Stomach (tissue), 9 donors: ENCODE measurements around the gene RBBP8NL. TPM values are rescaled to one million over a fixed set of nuclear protein-coding genes. Genes with fewer than 3 reads are reported as not detected.

ENCODE experiments used
- DNase-seq, 2 donors: peaks; one replicate each; pipeline versions ENCODE4 v3.0.0 to v3.0.0-alpha.2; 2013 to 2019
- H3K27ac ChIP-seq, 5 donors: fragments of 200-600 bp in 4 of 5; sonication (generic) in 4 of 5; one replicate each; pipeline ENCODE4 v1.5.1; 2013 to 2019; ENCODE audit warnings: mild to moderate bottlenecking in 1 of 5, moderate library complexity in 1 of 5
- H3K27me3 ChIP-seq, 3 donors: fragments of 200-600 bp; sonication (generic); one replicate each; pipeline ENCODE4 v1.5.1; 2017 to 2019; ENCODE audit warnings: mixed run types in 1 of 3
- H3K36me3 ChIP-seq, 4 donors: fragments of 200-600 bp; sonication (generic); 1 replicate in 3 of 4; 2 replicates in 1 of 4; pipeline ENCODE4 v1.5.1; 2016 to 2019
- H3K4me1 ChIP-seq, 4 donors: fragments of 200-600 bp; sonication (generic); one replicate each; pipeline ENCODE4 v1.5.1; 2016 to 2019
- H3K4me3 ChIP-seq, 4 donors: fragments of 200-600 bp; sonication (generic) in 3 of 4; one replicate each; pipeline ENCODE4 v1.5.1; 2016 to 2019; ENCODE audit warnings: mild to moderate bottlenecking in 1 of 4
- H3K9me3 ChIP-seq, 4 donors: fragments of 200-600 bp; sonication (generic); one replicate each; pipeline ENCODE4 v1.5.1; 2016 to 2019
- EP300 ChIP-seq: sonication (generic); formaldehyde crosslinking; IDR thresholded peaks from one replicate; pipeline ENCODE4 v1.6.1; 2017; ENCODE audit warnings: antibody characterized with exemption
- POLR2A ChIP-seq, 4 donors: fragments of 450-650 bp; IDR thresholded peaks; one replicate each; pipeline ENCODE4 v1.6.1; 2016; ENCODE audit warnings: antibody characterized with exemption in 4 of 4, control low read depth in 2 of 4, mild to moderate bottlenecking in 1 of 4, moderate library complexity in 1 of 4
- POLR2AphosphoS5 ChIP-seq, 3 donors: sonication (generic); formaldehyde crosslinking; IDR thresholded peaks; one replicate each; pipeline ENCODE4 v1.6.1; 2016; ENCODE audit warnings: antibody characterized with exemption in 3 of 3
- WGBS, 5 donors: extraction: QIAGEN DNeasy Blood & Tissue Kit in 3 of 5; methylation state at CpG; one replicate each; pipeline versions ENCODE4 v1.1.5 to v1.1.7; 2013 to 2018; 5-methylcytosine and 5-hydroxymethylcytosine counted together
- intact Hi-C: fragments of 100-400 bp; cut with DNase I; formaldehyde crosslinking; loops from one replicate; pipeline ENCODE4 v1.15.1; 2023; ENCODE audit warnings: low total_unique reads
- polyA plus RNA-seq, 3 donors: library from polyadenylated mRNA; stranded (reverse); fragments of 200-250 nt; gene quantifications; one replicate each; pipeline ENCODE4 v1.2.3, GENCODE V29; 2013
- total RNA-seq, 5 donors: library from RNA; depleted of rRNA; stranded (reverse); fragments of >200 nt; gene quantifications; one replicate each; pipeline versions ENCODE4 v1.1.0 to v1.2.3, GENCODE V29; 2014 to 2016
- TF ChIP-seq, protein P1 (sequence below), 7 experiments: fragments of 450-650 bp in 4 of 7; fragments of 200-600 bp in 3 of 7; sonication (generic) in 3 of 7; IDR thresholded peaks; one replicate each; pipeline ENCODE4 v1.5.1; 2016 to 2019; ENCODE audit warnings: antibody characterized with exemption in 7 of 7, control low read depth in 2 of 7, mild to moderate bottlenecking in 1 of 7
- donor health status: healthy with polysubstance abuse.
- donor health status: Bipolar disorder and iron deficiency.
- donor health status: healthy.

RBBP8NL gene
- total and polyA plus RNA-seq, 8 donors, result 0.45 to 8.0 (median 2.2) TPM; not detected in 2

GRCh38 chr20:62472138-62472940 is 45.0 kb upstream of the RBBP8NL start:
- DNase-seq, result no peak
- H3K27me3 ChIP-seq, result peaks cover 12 to 90% (median 31%) of the 10 kb centered on the region in 3 donors
- H3K36me3 ChIP-seq, result no peaks in the 10 kb centered on the region
- peak overlapping the region; percentile 48 to 59 (median 52) for H3K4me3 ChIP-seq
- intact Hi-C loops, result no loop called here
- no peaks in the 10 kb centered on the region for H3K9me3 ChIP-seq
- WGBS, 5 donors, result 29 to 52% (median 49%) methylated on average over 13 to 23 of the region's 23 CpGs
- peaks cover 13 to 50% (median 44%) of the 10 kb centered on the region in 4 donors for H3K4me1 ChIP-seq
- TF ChIP-seq POLR2A (IDR thresholded peaks at IDR 0.05), result no peak
- TF ChIP-seq EP300, result no peak
- TF ChIP-seq, protein P1, sequence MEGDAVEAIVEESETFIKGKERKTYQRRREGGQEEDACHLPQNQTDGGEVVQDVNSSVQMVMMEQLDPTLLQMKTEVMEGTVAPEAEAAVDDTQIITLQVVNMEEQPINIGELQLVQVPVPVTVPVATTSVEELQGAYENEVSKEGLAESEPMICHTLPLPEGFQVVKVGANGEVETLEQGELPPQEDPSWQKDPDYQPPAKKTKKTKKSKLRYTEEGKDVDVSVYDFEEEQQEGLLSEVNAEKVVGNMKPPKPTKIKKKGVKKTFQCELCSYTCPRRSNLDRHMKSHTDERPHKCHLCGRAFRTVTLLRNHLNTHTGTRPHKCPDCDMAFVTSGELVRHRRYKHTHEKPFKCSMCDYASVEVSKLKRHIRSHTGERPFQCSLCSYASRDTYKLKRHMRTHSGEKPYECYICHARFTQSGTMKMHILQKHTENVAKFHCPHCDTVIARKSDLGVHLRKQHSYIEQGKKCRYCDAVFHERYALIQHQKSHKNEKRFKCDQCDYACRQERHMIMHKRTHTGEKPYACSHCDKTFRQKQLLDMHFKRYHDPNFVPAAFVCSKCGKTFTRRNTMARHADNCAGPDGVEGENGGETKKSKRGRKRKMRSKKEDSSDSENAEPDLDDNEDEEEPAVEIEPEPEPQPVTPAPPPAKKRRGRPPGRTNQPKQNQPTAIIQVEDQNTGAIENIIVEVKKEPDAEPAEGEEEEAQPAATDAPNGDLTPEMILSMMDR (IDR thresholded peaks at IDR 0.05), result no peak
- TF ChIP-seq POLR2AphosphoS5 (IDR thresholded peaks at IDR 0.05), result no peak
- H3K27ac ChIP-seq, result peak overlapping the region; percentile 83 to 92 (median 84)

DNA sequence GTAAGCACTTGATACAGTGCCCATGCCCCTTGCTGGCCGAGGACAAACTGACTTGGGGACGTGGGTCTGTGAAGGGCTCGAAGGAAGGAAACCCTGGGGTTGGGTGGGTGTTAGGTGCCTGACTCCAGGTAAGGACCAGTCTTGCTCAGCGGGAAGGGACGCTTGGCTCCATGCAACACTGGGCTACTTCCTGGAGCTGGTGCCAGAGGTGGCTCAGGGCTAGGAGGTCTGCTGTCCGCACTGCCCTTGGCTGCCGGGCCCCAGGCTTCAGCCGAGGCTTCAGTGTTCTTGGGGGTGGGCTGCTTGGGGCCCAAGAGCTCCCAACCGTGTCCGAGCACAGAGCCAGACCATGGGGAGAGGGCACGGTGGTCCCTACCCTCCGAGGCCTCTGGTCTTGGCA is 43.1 kb upstream of the RBBP8NL start:
- 43 to 65% (median 59%) methylated on average over 6 to 12 of the region's 12 CpGs for WGBS, 5 donors
- peaks cover under 1 to 39% (median 29%) of the 10 kb centered on the region in 4 donors for H3K4me1 ChIP-seq
- peaks cover 0 to 13% (median 8%) of the 10 kb centered on the region in 4 donors for H3K36me3 ChIP-seq
- H3K4me3 ChIP-seq, result no peak overlapping the region
- peak overlapping the region in 4 of 5 donors; percentile 12 to 56 (median 34) for H3K27ac ChIP-seq
- intact Hi-C loops, result no loop called here
- no peak for TF ChIP-seq EP300
- TF ChIP-seq, protein P1 (IDR thresholded peaks at IDR 0.05), result no peak
- no peak for TF ChIP-seq POLR2A (IDR thresholded peaks at IDR 0.05)
- TF ChIP-seq POLR2AphosphoS5 (IDR thresholded peaks at IDR 0.05), result peak in 2 of 3 donors; percentile 15 to 37
- H3K9me3 ChIP-seq, result no peaks in the 10 kb centered on the region
- peaks cover 8 to 73% (median 19%) of the 10 kb centered on the region in 3 donors for H3K27me3 ChIP-seq
- peak in 1 of 2 donors; percentile 80 for DNase-seq

DNA sequence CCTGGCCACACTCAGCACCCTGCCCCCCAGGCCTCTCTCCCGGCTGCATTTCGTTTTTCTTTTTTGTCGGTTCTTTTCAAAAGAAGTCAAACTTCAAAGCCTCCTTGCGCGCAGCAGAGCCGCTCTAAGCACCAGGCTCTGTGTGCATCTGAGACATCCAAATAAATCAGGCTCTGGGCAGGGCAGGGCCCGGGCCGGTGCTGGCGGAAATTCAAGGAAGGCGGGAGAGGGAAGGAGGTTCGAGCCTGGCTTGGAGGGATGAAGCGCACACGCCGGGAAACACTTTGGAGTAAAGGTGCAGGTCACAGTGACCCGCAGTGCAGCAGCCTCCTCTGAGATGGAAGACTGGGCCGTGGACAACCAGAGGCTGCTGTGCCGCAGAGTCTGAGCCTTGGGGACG is 42.7 kb upstream of the RBBP8NL start:
- peaks cover 0 to 17% (median 13%) of the 10 kb centered on the region in 4 donors for H3K36me3 ChIP-seq
- intact Hi-C loops, result no loop called here
- H3K4me3 ChIP-seq, result no peak overlapping the region
- DNase-seq, result peak in 1 of 2 donors; percentile 37
- 20 to 31% (median 30%) methylated on average over 17 to 18 of the region's 18 CpGs for WGBS, 5 donors
- H3K9me3 ChIP-seq, result no peaks in the 10 kb centered on the region
- TF ChIP-seq POLR2AphosphoS5 (IDR thresholded peaks at IDR 0.05), result no peak
- TF ChIP-seq EP300, result no peak
- TF ChIP-seq, protein P1 (IDR thresholded peaks at IDR 0.05), result no peak
- TF ChIP-seq POLR2A (IDR thresholded peaks at IDR 0.05), result no peak
- H3K4me1 ChIP-seq, result peaks cover 0 to 35% (median 25%) of the 10 kb centered on the region in 4 donors
- H3K27ac ChIP-seq, result peak overlapping the region in 3 of 5 donors; percentile 30 to 56 (median 38)
- H3K27me3 ChIP-seq, result peaks cover 3 to 68% (median 14%) of the 10 kb centered on the region in 3 donors

GRCh38 chr20:62469352-62469751 is 42.0 kb upstream of the RBBP8NL start:
- peaks cover 0 to 62% (median 7%) of the 10 kb centered on the region in 3 donors for H3K27me3 ChIP-seq
- H3K36me3 ChIP-seq, result peaks cover 0 to 24% (median 19%) of the 10 kb centered on the region in 4 donors
- TF ChIP-seq POLR2A (IDR thresholded peaks at IDR 0.05) (no peak), POLR2AphosphoS5 (IDR thresholded peaks at IDR 0.05) (no peak), EP300 (no peak)
- TF ChIP-seq, protein P1 (IDR thresholded peaks at IDR 0.05), result no peak
- H3K9me3 ChIP-seq, result no peaks in the 10 kb centered on the region
- intact Hi-C loops, result no loop called here
- H3K27ac ChIP-seq, result no peak overlapping the region
- DNase-seq, result no peak
- H3K4me1 ChIP-seq, result peaks cover 0 to 35% (median 19%) of the 10 kb centered on the region in 4 donors
- H3K4me3 ChIP-seq, result no peak overlapping the region
- 78 to 88% (median 87%) methylated on average over 12 to 17 of the region's 17 CpGs for WGBS, 5 donors
